Mesothelial cell of epicardium (in vitro differentiated cells): ENCODE measurements around the gene GALNT2. TPM values are rescaled to one million over a fixed set of nuclear protein-coding genes. Genes with fewer than 3 reads are reported as not detected.

ENCODE experiments used
- DNase-seq, 2 experiments: peaks; one replicate each; pipeline ENCODE4 v3.0.0; 2021; ENCODE audit warnings: low spot score in 2 of 2; ENCODE audit not compliant: unreplicated experiment in 2 of 2
- H3K27ac Mint-ChIP-seq: 2 replicates; pipeline ENCODE4 v1.8.0; 2021; ENCODE audit warnings: mixed read lengths
- H3K27me3 Mint-ChIP-seq: 2 replicates; pipeline ENCODE4 v1.8.0; 2021; ENCODE audit warnings: low read depth, mixed read lengths
- H3K36me3 Mint-ChIP-seq: 2 replicates; pipeline ENCODE4 v1.8.0; 2021; ENCODE audit warnings: mixed read lengths
- H3K4me1 Mint-ChIP-seq: 2 replicates; pipeline ENCODE4 v1.8.0; 2021; ENCODE audit warnings: mixed read lengths
- H3K4me3 Mint-ChIP-seq: 2 replicates; pipeline ENCODE4 v1.8.0; 2021; ENCODE audit warnings: mild to moderate bottlenecking, moderate library complexity, mixed read lengths
- H3K9me3 Mint-ChIP-seq: 2 replicates; pipeline ENCODE4 v1.8.0; 2021; ENCODE audit warnings: mixed read lengths
- CTCF ChIP-seq: fragments of 200-600 bp; sonication (generic); IDR thresholded peaks from one replicate; pipeline ENCODE4 v1.5.0; 2021; ENCODE audit warnings: antibody characterized with exemption; ENCODE audit not compliant: unreplicated experiment
- total RNA-seq: library from RNA; stranded (reverse); gene quantifications from 3 replicates; pipeline ENCODE4 v1.2.1, GENCODE V29; 2021

The GALNT2 gene
- total RNA-seq, 1 donor from 2014 or later, result 48.3 TPM

- Mint-ChIP-seq H3K27me3 (no peaks in the 10 kb centered on the region), H3K9me3 (peaks cover 10% of the 10 kb centered on the region), H3K27ac (no peak overlapping the region), H3K4me3 (no peak overlapping the region), H3K36me3 (peaks cover 9% of the 10 kb centered on the region), H3K4me1 (peaks cover 17% of the 10 kb centered on the region)
- TF ChIP-seq CTCF, result no peak
- DNase-seq, result no peak
Measured at GRCh38 chr1:230211436-230212145, 144.6 kb downstream of the GALNT2 start.

- H3K4me3 Mint-ChIP-seq, result no peak overlapping the region
- peaks cover 10% of the 10 kb centered on the region for H3K9me3 Mint-ChIP-seq
- H3K36me3 Mint-ChIP-seq, result peaks cover 9% of the 10 kb centered on the region
- H3K27me3 Mint-ChIP-seq, result no peaks in the 10 kb centered on the region
- H3K27ac Mint-ChIP-seq, result no peak overlapping the region
- no peak for DNase-seq
- TF ChIP-seq CTCF, result no peak
- peaks cover 17% of the 10 kb centered on the region for H3K4me1 Mint-ChIP-seq
Measured at GRCh38 chr1:230212405-230212936, 145.4 kb downstream of the GALNT2 start.

GRCh38 chr1:230215031-230215430, 148.0 kb downstream of the GALNT2 start:
- TF ChIP-seq CTCF, result no peak
- no peak for DNase-seq
- no peak overlapping the region for H3K27ac Mint-ChIP-seq
- peaks cover 15% of the 10 kb centered on the region for H3K4me1 Mint-ChIP-seq
- no peak overlapping the region for H3K4me3 Mint-ChIP-seq
- H3K9me3 Mint-ChIP-seq, result peaks cover 10% of the 10 kb centered on the region
- H3K36me3 Mint-ChIP-seq, result peaks cover 9% of the 10 kb centered on the region
- H3K27me3 Mint-ChIP-seq, result no peaks in the 10 kb centered on the region

DNA sequence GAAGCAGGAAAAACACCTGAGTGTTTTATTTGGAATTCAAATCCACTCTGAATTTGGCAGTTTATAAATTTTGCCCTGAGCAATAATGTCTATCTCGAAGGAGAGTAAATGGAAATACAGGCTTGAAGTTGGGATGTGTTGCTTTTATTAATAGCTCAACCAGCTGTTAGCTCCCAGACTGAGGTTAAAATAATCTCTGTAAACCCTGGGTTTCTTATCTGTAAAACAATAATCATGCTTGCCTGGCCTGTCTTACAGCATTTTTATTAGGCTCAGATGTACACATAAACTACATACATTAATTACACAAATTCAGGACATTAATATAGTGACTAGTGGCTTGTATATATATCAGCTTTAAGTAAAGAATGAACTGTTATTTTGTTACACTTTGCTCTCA, 148.5 kb downstream of the GALNT2 start:
- Mint-ChIP-seq H3K36me3 (peaks cover 9% of the 10 kb centered on the region), H3K27ac (no peak overlapping the region), H3K4me1 (peaks cover 12% of the 10 kb centered on the region), H3K4me3 (no peak overlapping the region), H3K27me3 (no peaks in the 10 kb centered on the region), H3K9me3 (peaks cover 10% of the 10 kb centered on the region)
- DNase-seq, result no peak
- TF ChIP-seq CTCF, result no peak

DNA sequence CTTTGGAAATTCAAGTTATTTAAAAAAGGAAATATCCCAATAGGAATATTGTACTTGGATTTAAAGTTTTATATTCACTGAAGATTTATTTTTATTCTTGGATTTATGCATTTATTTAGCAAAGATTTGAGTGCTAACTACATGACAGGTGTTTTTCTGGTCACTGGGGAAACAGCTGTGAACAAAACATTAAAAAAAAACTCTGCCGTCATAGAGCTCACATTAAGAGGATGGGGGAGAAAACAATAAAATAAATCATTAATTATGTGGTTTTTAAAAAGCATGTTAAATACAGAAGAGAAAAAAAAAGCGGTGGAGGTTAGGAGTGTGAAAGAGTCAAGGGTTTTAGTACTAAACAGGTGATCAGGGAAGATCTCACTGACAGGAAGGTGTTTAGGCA, 149.9 kb downstream of the GALNT2 start:
- peaks cover 9% of the 10 kb centered on the region for H3K36me3 Mint-ChIP-seq
- TF ChIP-seq CTCF, result no peak
- no peak for DNase-seq
- peaks cover 8% of the 10 kb centered on the region for H3K4me1 Mint-ChIP-seq
- no peak overlapping the region for H3K4me3 Mint-ChIP-seq
- H3K27ac Mint-ChIP-seq, result no peak overlapping the region
- peaks cover 10% of the 10 kb centered on the region for H3K9me3 Mint-ChIP-seq
- no peaks in the 10 kb centered on the region for H3K27me3 Mint-ChIP-seq
